GM18858 (cell line): ENCODE measurements around the gene NOLC1.

Experiments used
- ATAC-seq: cut with Tn5 transposase; IDR thresholded peaks from one replicate; pipeline ENCODE4 v1.9.1; 2021; ENCODE audit not compliant: unreplicated experiment

NOLC1 gene

GRCh38 chr10:102121739-102122372 lies 30.3 kb upstream of the NOLC1 start:
- ATAC-seq: no peak

- no peak for ATAC-seq
Measured at GRCh38 chr10:102122450-102122849, 29.7 kb upstream of the NOLC1 start.

DNA sequence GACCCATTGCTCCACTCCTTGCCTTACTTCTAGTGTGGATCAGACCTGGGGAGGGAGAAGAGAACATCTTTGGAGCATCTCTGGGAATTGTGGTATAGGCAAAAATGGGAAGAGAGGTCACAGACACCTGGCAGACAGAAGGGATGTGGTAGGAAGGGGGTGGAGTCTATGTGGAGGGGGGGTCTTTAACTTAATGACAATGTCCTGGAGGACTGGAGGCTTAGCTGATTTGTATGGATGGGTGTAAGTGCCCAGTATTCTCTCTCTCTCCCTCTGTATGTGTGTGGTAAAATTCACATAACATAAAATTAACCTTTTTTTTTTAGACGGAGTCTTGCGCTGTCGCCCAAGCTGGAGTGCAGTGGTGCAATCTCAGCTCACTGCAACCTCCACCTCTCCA lies 29.0 kb upstream of the NOLC1 start:
- ATAC-seq: no peak

GRCh38 chr10:102131286-102132170 lies 20.7 kb upstream of the NOLC1 start:
- ATAC-seq: no peak

GRCh38 chr10:102132193-102132562 lies 20.0 kb upstream of the NOLC1 start:
- ATAC-seq: no peak

GRCh38 chr10:102132563-102133372 lies 19.4 kb upstream of the NOLC1 start, which contains the start of gene PPRC1:
TSS of gene PPRC1 (plus strand) at chr10:102133040. CDS start at chr10:102133069, 29 bp downstream.
- ATAC-seq: peak; percentile 92

GRCh38 chr10:102133373-102134195 lies 18.6 kb upstream of the NOLC1 start:
- no peak for ATAC-seq

DNA sequence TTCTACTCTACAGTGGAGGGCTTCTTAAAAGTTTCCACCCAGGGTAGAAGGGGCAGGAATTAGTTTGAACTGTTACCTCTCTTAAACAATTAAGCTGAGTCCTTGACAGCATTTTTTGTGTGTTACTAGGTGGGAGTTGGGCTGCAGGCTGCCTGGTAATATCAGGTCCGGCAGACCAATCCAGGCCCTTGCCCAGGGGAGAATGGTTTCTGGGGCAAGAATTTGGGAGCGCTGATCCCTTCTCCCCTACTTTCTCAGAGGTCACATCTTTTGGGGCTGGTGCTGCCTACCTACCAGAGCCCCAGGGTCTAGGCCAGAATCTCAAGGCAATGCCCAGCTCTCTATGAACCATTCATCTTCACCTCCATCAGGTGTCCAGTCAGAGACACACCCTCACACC lies 17.8 kb upstream of the NOLC1 start:
- ATAC-seq: no peak

GRCh38 chr10:102135956-102136526 lies 16.1 kb upstream of the NOLC1 start:
- ATAC-seq: no peak

DNA sequence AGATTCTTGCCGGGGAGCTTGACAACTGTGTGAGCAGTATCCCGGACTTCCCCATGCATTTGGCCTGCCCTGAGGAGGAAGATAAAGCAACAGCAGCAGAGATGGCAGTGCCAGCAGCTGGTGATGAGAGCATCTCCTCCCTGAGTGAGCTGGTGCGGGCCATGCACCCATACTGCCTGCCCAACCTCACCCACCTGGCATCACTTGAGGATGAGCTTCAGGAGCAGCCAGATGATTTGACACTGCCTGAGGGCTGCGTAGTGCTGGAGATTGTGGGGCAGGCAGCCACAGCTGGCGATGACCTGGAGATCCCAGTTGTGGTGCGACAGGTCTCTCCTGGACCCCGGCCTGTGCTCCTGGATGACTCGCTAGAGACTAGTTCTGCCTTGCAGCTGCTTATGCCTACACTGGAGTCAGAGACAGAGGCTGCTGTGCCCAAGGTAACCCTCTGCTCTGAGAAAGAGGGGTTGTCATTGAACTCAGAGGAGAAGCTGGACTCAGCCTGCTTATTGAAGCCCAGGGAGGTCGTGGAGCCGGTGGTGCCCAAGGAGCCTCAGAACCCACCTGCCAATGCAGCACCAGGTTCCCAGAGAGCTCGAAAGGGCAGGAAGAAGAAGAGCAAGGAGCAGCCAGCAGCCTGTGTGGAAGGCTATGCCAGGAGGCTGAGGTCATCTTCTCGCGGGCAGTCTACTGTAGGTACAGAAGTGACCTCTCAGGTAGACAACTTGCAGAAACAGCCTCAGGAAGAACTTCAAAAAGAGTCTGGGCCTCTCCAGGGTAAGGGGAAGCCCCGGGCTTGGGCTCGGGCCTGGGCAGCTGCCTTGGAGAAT lies 12.7 kb upstream of the NOLC1 start:
- ATAC-seq: no peak

- ATAC-seq: no peak
Measured at GRCh38 chr10:102140218-102140617, 12.0 kb upstream of the NOLC1 start.

DNA sequence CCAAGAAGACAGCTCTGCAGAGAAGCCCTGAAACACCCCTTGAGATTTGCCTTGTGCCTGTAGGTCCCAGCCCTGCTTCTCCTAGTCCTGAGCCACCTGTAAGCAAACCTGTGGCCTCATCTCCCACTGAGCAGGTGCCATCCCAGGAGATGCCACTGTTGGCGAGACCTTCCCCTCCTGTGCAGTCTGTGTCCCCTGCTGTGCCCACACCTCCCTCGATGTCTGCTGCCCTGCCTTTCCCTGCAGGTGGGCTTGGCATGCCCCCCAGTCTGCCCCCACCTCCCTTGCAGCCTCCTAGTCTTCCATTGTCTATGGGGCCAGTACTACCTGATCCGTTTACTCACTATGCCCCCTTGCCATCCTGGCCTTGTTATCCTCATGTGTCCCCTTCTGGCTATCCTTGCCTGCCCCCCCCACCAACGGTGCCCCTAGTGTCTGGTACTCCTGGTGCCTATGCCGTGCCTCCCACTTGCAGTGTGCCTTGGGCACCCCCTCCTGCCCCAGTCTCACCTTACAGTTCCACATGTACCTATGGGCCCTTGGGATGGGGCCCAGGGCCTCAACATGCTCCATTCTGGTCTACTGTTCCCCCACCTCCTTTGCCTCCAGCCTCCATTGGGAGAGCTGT lies 11.2 kb upstream of the NOLC1 start:
- no peak for ATAC-seq

- ATAC-seq: no peak
Measured at GRCh38 chr10:102141583-102142107, 10.5 kb upstream of the NOLC1 start.

DNA sequence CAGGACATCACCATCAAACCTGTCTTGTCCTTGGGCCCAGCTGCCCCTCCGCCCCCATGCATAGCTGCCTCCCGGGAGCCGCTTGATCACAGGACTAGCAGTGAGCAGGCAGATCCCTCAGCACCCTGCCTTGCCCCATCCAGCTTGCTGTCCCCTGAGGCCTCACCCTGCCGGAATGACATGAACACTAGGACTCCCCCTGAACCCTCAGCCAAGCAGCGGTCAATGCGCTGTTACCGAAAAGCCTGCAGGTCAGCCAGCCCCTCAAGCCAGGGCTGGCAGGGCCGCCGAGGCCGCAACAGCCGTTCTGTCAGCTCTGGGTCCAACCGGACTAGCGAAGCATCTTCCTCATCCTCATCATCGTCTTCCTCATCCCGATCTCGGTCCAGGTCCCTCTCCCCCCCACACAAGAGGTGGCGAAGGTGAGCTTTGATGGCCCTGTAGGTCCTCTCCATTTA lies 5.2 kb upstream of the NOLC1 start:
- no peak for ATAC-seq

- ATAC-seq: no peak
Measured at GRCh38 chr10:102147561-102147960, 4.6 kb upstream of the NOLC1 start.

DNA sequence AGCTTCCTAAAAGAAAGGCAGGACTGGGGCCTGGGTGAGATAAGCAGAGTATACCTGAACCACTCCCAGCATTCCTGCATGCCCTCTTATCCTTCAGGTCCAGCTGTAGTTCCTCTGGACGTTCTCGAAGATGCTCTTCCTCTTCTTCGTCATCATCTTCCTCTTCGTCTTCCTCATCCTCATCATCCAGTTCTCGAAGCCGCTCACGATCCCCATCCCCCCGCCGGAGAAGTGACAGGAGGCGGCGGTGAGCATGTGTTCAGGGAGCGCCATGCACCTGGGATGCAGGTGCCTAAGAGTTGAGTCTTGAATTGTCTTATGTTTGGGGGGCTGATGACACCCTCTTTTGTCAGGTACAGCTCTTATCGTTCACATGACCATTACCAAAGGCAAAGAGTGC lies 3.9 kb upstream of the NOLC1 start:
- no peak for ATAC-seq

DNA sequence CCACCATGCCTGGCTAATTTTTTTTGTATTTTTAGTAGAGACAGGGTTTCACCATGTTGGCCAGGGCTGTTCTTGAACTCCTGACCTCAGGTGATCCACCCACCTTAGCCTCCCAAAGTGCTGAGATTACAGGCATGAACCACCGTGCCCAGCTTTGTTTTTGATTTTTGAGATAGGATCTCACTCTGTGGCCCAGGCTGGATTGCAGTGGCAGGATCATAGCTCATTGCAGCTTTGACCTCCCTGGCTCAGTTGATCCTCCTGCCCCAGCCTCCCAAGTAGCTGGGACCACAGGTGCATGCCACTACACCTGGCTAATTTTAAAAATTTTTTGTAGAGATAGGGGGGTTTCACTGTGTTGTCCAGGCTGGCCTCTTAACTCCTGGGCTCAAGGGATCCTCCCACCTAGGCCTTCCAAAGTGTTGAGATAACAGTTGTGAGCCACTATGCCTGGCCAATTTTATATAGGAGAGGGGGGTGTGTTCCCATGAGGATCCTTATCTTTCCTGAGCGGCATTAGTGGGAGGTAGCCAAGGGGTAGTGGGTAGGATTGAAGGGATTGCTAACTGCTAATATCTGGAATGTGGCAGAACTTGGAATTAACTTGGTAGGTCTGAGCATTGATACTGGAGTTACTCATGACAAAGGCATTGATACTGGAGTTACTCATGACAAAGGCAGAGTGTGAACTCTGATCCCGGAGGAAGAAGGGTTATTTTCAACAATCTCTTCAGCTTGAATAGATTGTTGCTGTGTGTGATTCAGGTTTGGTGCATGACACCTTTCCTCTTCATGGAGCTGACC lies 1.0 kb upstream of the NOLC1 start:
- no peak for ATAC-seq

GRCh38 chr10:102152545-102152890 lies 329 bp downstream of the NOLC1 start:
- ATAC-seq: peak; percentile 18
